Activated gamma-delta T cell treated with anti-CD3 and anti-CD28 coated beads, Interleukin-2, amount 50 U/mL, for 16 hours (primary cell): Measurements from ENCODE around the gene TGFBR2.

ENCODE experiments used
- DNase-seq: peaks from one replicate; pipeline ENCODE4 v3.0.0-alpha.2; 2020; ENCODE audit warnings: low read depth

The TGFBR2 gene

GRCh38 chr3:30602946-30603345 is 3.5 kb upstream of the TGFBR2 start:
- no peak for DNase-seq

- DNase-seq = no peak
Observed at GRCh38 chr3:30604093-30604492, 2.3 kb upstream of the TGFBR2 start.

- no peak for DNase-seq
Observed at GRCh38 chr3:30604558-30604957, 1.8 kb upstream of the TGFBR2 start.

GRCh38 chr3:30605005-30605404 is 1.4 kb upstream of the TGFBR2 start:
- DNase-seq = no peak

- no peak for DNase-seq
Observed at GRCh38 chr3:30605706-30606300, 598 bp upstream of the TGFBR2 start.

GRCh38 chr3:30607032-30607833 is 832 bp downstream of the TGFBR2 start:
- peak; percentile 48 for DNase-seq

- DNase-seq = no peak
Observed at GRCh38 chr3:30608598-30608947, 2.2 kb downstream of the TGFBR2 start.

GRCh38 chr3:30609930-30610701 is 3.7 kb downstream of the TGFBR2 start:
- DNase-seq = no peak

GRCh38 chr3:30610702-30611368 is 4.4 kb downstream of the TGFBR2 start:
- no peak for DNase-seq

- no peak for DNase-seq
Observed at GRCh38 chr3:30611613-30612436, 5.4 kb downstream of the TGFBR2 start.

GRCh38 chr3:30612437-30613132 is 6.2 kb downstream of the TGFBR2 start:
- DNase-seq = no peak

GRCh38 chr3:30613133-30613825 is 6.9 kb downstream of the TGFBR2 start:
- DNase-seq = no peak

GRCh38 chr3:30614373-30614772 is 8.0 kb downstream of the TGFBR2 start:
- DNase-seq = no peak

- no peak for DNase-seq
Observed at GRCh38 chr3:30614943-30615342, 8.5 kb downstream of the TGFBR2 start.

GRCh38 chr3:30615615-30616346 is 9.4 kb downstream of the TGFBR2 start:
- no peak for DNase-seq

GRCh38 chr3:30616347-30617027 is 10.1 kb downstream of the TGFBR2 start:
- no peak for DNase-seq

- no peak for DNase-seq
Observed at GRCh38 chr3:30617069-30617468, 10.7 kb downstream of the TGFBR2 start.

GRCh38 chr3:30617653-30618052 is 11.3 kb downstream of the TGFBR2 start:
- DNase-seq = no peak

GRCh38 chr3:30618526-30618925 is 12.1 kb downstream of the TGFBR2 start:
- no peak for DNase-seq
